NK-92 (cell line): ENCODE data around the gene ATRN.
"Not testable (repeated sequence)": the region's sequence is repeated elsewhere in the genome, so short reads cannot be mapped to it uniquely, and the experiment has no call there.

Source experiments
- DNase-seq: peaks from one replicate; lab custom pipeline; 2025; ENCODE audit not compliant: unreplicated experiment; lab: John Stamatoyannopoulos, UW

The ATRN gene

DNA sequence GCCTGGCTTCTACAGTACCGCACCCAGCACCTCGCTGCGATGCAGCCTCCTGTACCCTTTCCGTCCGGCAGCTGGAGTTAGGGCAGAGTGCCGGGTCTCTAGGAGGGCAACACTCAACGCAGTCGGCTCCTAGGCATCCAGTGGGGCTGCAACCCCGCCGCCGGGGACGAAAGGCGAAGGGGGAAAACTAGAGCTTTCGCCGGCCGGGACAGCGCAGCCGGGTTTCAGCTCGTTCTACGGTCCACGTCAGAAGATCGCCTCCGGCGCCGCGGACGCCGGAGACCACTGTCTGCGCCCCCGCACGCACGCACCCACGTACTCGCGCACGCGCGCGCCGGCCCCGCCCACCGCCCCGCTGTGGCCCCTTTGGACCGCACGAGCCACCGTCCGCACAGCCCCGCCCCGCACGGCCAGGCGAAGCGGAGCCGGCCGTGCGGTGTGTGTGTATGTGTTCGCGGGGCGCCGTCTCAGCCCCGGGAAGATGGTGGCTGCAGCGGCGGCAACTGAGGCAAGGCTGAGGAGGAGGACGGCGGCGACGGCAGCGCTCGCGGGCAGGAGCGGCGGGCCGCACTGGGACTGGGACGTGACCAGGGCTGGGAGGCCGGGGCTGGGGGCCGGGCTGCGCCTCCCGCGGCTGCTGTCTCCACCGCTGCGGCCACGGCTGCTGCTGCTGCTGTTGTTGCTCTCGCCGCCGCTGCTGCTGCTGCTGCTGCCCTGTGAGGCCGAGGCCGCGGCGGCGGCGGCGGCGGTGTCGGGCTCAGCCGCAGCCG lies at the start of gene ATRN:
TSS of gene ATRN (plus strand) at position 392 of the 770 bp plus-strand sequence. CDS start at position 482, 90 bp downstream.
- no peak for DNase-seq

DNA sequence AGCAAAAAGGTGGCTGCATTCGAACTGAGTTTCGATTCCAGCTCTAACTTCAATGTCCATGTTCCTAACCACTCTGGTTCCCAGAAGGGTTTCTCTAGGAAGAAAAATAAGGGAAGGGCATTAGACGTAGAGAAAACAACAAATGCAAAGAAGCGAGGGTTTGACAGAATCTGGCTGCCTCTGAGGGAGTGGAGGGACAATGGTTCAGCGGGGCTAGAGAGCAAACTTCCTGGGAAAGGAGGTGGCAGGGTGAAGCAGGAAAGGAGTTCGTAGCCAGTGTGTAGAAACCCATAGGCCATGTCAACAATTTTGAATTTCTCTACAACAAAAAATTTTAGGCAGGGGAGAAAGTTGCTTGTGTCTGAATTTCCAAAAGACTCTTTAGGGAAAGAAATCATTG lies 48.8 kb upstream of the ATRN start:
- no peak for DNase-seq

- no peak for DNase-seq
These were observed 47.7 kb upstream of the ATRN start for GRCh38 chr20:3423126-3423525.

DNA sequence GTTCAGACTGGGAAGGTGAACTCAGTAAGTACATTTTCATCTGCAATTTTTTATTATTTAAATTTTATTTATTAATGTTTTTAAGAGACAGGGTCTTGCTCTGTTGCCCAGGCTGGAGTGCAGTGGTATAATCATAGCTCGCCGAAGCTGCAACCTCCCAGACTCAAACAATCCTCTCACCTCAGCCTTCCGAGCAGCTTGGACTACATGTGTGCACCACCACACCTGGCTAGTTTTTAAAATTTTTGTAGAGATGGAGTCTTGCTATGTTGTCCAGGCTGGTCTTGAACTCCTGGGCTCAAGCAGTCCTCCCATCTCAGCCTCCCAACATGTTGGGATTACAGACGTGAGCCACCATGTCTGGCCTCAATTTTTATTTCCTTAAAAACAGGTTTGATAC lies 44.1 kb upstream of the ATRN start:
- not testable (repeated sequence) for DNase-seq

DNA sequence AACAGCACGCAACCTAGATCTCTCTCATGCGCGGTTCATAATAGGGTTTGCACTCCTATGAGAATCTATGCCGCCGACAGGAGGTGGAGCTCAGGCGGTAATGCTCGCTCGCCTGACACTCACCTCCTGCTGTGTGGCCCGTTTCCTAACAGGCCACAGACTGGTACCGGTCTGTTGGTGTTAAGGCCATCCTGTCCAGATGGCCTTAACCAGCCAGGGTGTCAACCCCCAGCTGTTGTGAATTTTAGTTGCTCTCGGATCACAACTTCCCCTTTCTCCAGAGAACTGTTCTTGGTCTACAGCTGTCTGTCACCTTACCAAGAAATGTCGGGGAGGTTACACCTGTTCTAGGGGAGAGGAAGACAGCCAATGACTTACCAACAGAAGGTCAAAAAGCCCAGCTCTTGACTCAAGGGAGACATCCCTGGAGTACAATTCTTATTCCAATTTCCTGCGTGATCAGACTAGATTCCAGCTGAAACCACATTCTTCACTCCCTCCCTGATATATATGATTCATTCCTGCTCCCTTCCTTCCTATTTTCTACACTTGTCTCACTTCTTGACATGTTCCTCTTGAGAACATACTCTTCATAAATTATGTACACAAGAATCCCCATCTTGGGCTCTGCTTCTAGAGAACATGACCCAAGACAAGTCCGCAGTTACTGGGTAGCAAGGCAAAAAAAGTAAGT lies 40.3 kb upstream of the ATRN start:
- DNase-seq: no peak

DNA sequence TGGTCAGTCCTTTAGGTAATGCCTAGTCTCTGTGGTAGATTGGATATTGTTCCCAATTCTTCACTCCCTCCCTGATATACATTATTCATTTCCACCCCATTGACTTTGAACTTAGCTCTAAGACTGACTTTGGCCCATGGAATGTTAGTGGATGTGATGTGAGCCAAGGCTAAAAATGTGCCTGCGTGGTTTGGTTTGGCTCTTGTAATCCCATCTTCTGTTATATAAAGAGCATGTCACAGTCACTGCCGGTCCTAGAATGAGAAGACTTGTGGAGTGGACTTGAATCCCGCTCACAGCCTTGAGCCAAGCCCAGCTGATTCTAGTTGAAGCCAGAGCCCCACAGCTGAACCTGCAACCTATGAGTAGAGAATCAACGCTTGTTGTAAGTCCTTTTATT lies 39.7 kb upstream of the ATRN start:
- DNase-seq: no peak

DNA sequence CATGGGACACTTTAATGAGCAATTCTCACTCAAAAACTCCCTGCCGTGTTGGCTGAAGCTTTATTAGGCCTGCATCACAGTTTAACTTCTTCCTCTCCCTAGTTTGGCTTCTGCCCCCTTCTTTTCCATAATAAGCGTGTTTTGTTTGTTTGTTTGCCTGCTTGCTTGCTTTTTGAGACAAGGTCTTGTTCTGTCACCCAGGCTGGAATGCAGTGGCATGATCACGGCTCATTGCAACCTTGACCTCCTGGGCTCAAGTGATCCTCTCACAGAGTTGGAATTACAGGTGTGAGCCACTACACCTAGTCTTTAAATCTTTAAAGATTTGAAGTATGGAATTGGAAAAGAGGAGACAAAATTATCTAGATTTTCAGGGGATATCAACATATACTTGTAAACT lies 38.0 kb upstream of the ATRN start:
- DNase-seq: no peak

DNA sequence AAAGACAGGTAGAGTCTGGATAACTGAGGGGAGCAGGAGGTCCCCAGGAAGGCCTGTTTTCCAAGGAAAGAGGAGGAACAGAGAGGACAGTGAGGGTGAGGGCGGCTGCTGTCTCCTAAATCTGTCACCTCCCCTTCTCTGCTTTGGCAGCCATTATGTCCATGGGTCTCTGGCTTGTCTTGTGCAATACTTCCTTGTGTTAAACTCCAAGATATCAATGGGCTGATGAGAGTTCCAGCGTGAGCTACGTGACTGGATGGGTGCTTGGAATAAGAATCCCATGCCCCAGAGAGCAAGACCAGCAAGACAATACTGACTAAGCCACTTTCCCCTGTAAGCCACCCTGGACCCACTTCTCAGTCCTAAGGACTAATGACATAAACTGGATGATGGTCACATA lies 37.1 kb upstream of the ATRN start:
- DNase-seq: no peak

DNA sequence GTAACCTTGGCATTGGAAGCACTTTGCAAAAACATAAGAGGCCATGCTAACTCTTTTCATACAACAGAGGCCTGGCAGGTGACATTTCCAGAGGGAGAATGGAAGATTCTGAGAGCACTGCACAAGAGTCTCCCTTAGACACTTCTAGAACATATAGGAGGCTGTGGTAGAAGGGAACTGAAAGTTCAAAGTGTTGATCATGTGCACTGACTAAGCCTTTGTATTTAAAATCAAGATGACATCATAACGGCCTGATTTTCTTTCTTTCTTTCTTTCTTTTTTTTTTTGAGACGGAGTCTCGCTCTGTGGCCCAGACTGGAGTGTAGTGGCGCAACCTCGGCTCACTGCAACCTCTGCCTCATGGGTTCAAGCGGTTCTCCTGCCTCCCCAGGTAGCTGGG lies 36.6 kb upstream of the ATRN start:
- DNase-seq: no peak

- no peak for DNase-seq
These were observed 33.8 kb upstream of the ATRN start for GRCh38 chr20:3436864-3437574.

- DNase-seq: no peak
These were observed 24.0 kb upstream of the ATRN start for GRCh38 chr20:3446779-3447178.

DNA sequence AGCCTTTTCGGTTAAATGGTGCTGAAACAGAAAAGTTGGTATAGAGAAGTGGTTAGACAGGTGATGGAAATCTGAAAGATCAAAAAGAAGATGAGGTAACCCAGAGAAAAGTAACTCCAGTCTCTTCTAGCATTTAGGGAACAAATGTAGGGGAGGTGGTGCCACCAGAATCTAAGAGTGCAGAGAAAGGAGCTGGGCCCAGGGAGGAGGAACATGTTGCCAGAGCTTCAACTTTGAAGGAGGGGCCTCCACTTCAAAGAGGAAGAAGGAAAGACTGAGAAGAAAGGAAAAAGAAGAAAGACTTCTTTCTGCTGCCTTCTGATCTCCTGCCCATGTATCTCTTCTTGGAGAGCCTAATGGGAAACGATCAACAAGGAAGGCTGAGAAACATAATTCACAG lies 23.5 kb upstream of the ATRN start:
- DNase-seq: no peak

GRCh38 chr20:3449319-3449718 lies 21.5 kb upstream of the ATRN start:
- DNase-seq: no peak

GRCh38 chr20:3452136-3452535 lies 18.7 kb upstream of the ATRN start:
- no peak for DNase-seq

- no peak for DNase-seq
These were observed 18.1 kb upstream of the ATRN start for GRCh38 chr20:3452690-3453089.

GRCh38 chr20:3454831-3455230 lies 16.0 kb upstream of the ATRN start:
- DNase-seq: no peak

- no peak for DNase-seq
These were observed 14.2 kb upstream of the ATRN start for GRCh38 chr20:3456648-3457047.

GRCh38 chr20:3459881-3460307 lies 10.9 kb upstream of the ATRN start:
- no peak for DNase-seq

DNA sequence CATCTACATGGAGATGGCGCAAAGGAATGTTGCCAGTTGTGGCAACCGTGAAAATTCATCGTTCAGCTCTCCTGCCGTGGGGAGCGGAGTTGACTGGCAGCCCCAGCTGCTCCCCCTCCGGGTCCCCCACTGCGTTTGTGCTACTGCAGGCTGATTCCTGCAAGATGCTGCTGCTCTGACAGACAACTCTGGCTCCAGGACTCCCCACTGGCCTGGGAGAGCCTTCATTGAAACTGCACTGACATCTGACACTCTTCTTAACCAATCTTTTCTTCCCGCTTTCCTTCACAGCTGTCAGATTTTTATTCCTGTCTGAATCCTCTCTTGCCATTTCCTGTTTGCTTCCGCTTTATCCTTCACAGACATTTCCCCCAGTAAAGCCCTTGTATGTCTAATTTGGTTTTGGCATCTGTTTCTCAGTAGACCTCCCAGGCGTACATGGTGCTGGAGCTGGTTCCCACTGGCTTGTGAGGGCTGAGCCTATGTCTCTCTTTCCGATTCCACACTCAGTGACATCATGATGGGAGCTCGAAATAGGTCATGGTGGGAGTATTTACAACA lies 9.5 kb upstream of the ATRN start:
- DNase-seq: no peak

- DNase-seq: no peak
These were observed 8.7 kb upstream of the ATRN start for GRCh38 chr20:3461911-3462677.

DNA sequence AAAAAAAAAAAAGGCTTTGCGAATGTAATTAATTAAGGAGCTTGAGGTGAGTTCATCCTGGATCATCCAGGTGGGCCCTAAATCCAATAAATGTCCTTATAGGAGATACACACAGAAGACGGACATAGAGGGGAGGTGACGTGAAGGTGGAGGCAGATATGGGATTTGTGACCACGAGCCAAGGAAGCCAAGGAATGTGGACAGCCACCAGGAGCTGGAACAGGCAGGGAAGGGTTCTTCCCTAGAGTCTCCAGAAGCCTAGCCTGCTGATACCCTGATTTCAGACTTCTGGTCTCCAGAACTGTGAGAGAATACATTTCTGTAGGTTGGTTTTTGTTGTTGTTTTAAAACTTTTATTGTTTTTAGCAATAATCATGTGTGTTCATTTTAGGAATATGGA lies 6.7 kb upstream of the ATRN start:
- no peak for DNase-seq
